Esophagus (tissue), 2 donors: ENCODE measurements around the gene ACKR2. TPM values are rescaled to one million over a fixed set of nuclear protein-coding genes. Genes with fewer than 3 reads are reported as not detected.
A peak's percentile ranks its signal among the peaks of the same experiment; 100 is the strongest.

ENCODE experiments used
- H3K27ac ChIP-seq, 2 donors: one replicate each; pipeline ENCODE4 v1.5.1; 2013; ENCODE audit warnings: low read depth in 2 of 2, mild to moderate bottlenecking in 2 of 2, inconsistent platforms in 1 of 2, low read length in 1 of 2, moderate library complexity in 1 of 2
- H3K27me3 ChIP-seq, 2 donors: one replicate each; pipeline ENCODE4 v1.6.1; 2013; ENCODE audit warnings: low read length in 2 of 2, control low read depth in 1 of 2, mild to moderate bottlenecking in 1 of 2; ENCODE audit not compliant: insufficient read depth in 2 of 2, control insufficient read depth in 1 of 2
- H3K36me3 ChIP-seq, 2 donors: one replicate each; pipeline ENCODE4 v1.6.1; 2013; ENCODE audit warnings: low read length in 1 of 2; ENCODE audit not compliant: control insufficient read depth in 2 of 2, insufficient read depth in 2 of 2
- H3K4me1 ChIP-seq, 2 donors: one replicate each; pipeline ENCODE4 v1.6.1; 2013; ENCODE audit warnings: low read length in 1 of 2; ENCODE audit not compliant: control insufficient read depth in 2 of 2, insufficient read depth in 2 of 2
- H3K4me3 ChIP-seq, 2 donors: one replicate each; pipeline ENCODE4 v1.5.1; 2013; ENCODE audit warnings: low read length in 2 of 2, mild to moderate bottlenecking in 2 of 2, low read depth in 1 of 2, moderate library complexity in 1 of 2
- H3K9me3 ChIP-seq, 2 donors: one replicate each; pipeline ENCODE4 v1.6.1; 2013; ENCODE audit warnings: mild to moderate bottlenecking in 2 of 2, low read depth in 1 of 2, low read length in 1 of 2, moderate library complexity in 1 of 2; ENCODE audit not compliant: control insufficient read depth in 2 of 2, insufficient read depth in 1 of 2
- WGBS, 2 donors: extraction: QIAGEN DNeasy Blood & Tissue Kit; methylation state at CpG; one replicate each; pipeline ENCODE4 v1.1.7; 2013; 5-methylcytosine and 5-hydroxymethylcytosine counted together
- polyA plus RNA-seq, 2 donors: library from polyadenylated mRNA; stranded (reverse); fragments of 200-250 nt; gene quantifications; one replicate each; pipeline ENCODE4 v1.2.3, GENCODE V29; 2013
- donor health status: healthy with polysubstance abuse.
- donor health status: Bipolar disorder and iron deficiency.

Gene ACKR2
- polyA plus RNA-seq, 2 donors = 0.75 to 0.88 TPM

DNA sequence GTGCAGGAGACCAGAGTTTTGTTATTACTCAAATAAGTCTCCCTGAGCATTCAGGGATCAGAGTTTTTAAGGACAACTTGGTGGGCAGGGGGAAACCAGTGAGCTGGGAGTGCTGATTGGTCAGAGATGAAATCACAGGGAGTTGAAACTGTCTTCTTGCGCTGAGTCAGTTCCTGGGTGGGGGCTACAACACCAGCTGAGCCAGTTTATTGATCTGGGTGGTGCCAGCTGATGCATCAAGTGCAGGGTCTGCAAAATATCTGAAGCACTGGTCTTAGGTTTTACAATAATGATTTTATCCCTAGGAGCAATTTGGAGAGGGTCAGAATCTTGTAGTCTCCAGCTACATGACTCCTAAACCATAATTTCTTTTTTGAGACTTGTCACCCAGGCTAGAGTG lies 82.9 kb downstream of the ACKR2 start:
- Histone ChIP-seq H3K27ac (no peak overlapping the region), H3K9me3 (no peaks in the 10 kb centered on the region), H3K4me1 (no peaks in the 10 kb centered on the region), H3K27me3 (no peaks in the 10 kb centered on the region), H3K4me3 (no peak overlapping the region), H3K36me3 (no peaks in the 10 kb centered on the region)
- WGBS, 2 donors = 80 to 86% methylated on average over 1 of the region's 1 CpG

DNA sequence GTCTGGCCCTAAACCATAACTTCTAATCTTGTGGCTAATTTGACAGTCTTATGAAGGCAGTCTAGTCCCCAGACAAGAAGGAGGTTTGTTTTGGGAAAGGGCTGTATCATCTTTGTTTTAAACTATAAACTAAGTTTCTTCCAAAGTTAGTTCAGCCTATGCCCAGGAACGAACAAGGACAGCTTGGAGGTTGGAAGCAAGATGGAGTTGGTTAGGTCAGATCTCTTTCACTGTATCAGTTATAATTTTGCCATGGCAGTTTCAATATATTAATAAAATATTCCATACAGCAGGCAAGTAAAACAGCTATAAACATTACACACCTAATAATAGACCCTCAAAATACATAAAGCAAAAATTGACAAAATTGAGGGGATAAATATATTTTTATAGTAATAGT lies 83.6 kb downstream of the ACKR2 start:
- H3K4me3 ChIP-seq = no peak overlapping the region
- WGBS, 2 donors = 90 to 91% methylated on average over 1 of the region's 1 CpG

DNA sequence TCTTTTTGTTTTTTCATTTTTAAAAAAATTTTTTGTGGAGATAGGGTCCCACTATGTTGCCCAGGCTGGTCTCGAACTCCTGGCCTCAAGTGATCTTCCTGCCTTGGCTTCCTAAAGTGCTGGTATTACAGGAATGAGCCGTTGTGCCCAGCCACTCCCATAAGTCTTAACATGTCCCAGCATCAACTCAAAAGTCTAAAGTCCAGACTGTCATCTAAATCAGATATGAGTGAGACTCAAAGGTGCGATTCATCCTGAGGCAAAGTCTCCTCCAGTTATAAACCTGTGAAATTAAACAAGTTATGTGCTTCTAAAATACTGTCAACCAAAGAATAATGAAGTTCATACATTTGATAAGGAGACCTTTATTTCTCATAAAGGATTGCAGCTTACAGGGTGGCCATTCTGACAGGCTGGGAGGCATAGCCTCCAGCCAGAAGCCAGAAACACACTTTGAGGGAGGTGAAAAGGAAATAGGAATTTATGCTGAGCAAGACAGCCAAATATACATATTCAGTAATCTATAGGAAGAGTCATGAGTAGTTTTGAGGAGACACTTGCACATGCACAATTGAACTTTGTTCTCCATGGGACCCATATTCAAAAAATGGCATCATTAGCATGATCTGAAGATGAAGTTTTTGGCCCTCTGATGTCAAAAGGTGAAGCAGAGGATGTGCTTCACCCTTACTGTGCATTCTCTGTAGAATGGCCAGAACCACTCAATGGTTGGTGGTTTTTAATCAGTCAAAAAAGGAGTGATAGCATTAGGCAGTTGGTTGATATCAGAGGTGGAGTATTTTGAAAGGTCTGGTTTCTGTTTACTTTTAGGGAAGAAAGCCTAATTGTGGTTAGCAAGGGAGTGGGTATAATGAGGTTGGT lies 85.7 kb downstream of the ACKR2 start:
- no peaks in the 10 kb centered on the region for H3K36me3 ChIP-seq
- H3K27ac ChIP-seq = no peak overlapping the region
- H3K27me3 ChIP-seq = no peaks in the 10 kb centered on the region
- no peaks in the 10 kb centered on the region for H3K9me3 ChIP-seq
- H3K4me3 ChIP-seq = no peak overlapping the region
- peaks cover 0 to 2% of the 10 kb centered on the region in 2 donors for H3K4me1 ChIP-seq
- 55 to 66% methylated on average over 3 of the region's 3 CpGs for WGBS, 2 donors

More for the DNA sequence above, 83.6 kb downstream of the ACKR2 start:
- Histone ChIP-seq H3K9me3 (no peaks in the 10 kb centered on the region), H3K36me3 (no peaks in the 10 kb centered on the region), H3K4me1 (no peaks in the 10 kb centered on the region), H3K27me3 (no peaks in the 10 kb centered on the region), H3K27ac (no peak overlapping the region)

DNA sequence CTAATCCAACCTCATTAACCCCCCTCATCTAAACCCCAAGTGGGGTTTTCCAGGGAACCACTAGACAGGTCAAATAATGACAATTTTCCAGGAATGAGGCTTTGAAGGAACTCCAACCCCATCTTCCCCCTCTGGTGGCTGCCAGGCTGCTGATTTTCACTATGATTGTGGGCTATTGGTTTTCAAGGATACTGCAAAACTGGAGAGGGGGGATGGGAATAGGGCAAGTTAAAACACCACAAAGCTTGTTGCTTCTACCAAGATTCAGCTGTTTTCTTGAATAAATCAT lies 86.3 kb downstream of the ACKR2 start:
- H3K9me3 ChIP-seq = no peaks in the 10 kb centered on the region

DNA sequence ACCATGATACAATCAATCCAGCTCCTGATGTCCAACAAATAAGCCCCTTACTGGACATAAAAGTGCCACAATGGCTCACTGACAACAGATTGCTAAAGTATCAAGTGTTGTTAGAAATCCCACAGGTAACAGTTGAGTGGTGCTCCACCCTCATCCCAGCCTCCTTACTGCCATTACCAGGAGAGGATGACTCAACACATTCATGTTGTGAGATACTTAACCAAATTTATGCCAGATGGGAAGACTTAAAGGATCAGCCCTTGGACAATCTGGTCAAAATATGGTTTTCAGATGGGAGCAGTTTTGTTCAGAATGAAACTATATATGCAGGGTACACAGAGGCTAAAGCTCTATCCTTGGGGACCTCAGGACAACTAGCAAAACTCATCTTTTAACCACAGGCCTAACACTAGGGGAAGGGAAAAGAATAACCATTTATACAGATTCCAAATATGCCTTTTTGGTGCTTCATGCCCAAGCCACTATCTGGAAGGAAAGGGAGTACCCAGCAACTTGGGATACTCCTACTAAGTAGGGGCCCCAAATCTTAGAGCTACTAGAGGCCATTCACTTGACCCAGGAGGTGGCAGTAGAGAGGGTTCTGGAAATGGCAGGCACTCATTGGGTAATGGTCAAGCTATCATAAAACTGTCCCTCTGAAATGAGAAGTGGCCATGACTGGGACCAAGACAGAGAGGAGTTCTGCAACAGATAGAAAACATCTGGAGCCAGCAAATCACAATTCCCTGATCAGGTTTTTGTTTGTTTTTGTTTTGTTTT lies 89.8 kb downstream of the ACKR2 start:
- Histone ChIP-seq H3K27me3 (no peaks in the 10 kb centered on the region), H3K27ac (peak overlapping the region; percentile 0 to 42), H3K9me3 (no peaks in the 10 kb centered on the region), H3K36me3 (no peaks in the 10 kb centered on the region), H3K4me1 (peaks cover 0 to 3% of the 10 kb centered on the region in 2 donors), H3K4me3 (no peak overlapping the region)

More for the DNA sequence above, 86.3 kb downstream of the ACKR2 start:
- H3K27me3 ChIP-seq = no peaks in the 10 kb centered on the region
- no peak overlapping the region for H3K4me3 ChIP-seq
- H3K27ac ChIP-seq = no peak overlapping the region
- H3K36me3 ChIP-seq = no peaks in the 10 kb centered on the region
- H3K4me1 ChIP-seq = peaks cover 0 to 3% of the 10 kb centered on the region in 2 donors

DNA sequence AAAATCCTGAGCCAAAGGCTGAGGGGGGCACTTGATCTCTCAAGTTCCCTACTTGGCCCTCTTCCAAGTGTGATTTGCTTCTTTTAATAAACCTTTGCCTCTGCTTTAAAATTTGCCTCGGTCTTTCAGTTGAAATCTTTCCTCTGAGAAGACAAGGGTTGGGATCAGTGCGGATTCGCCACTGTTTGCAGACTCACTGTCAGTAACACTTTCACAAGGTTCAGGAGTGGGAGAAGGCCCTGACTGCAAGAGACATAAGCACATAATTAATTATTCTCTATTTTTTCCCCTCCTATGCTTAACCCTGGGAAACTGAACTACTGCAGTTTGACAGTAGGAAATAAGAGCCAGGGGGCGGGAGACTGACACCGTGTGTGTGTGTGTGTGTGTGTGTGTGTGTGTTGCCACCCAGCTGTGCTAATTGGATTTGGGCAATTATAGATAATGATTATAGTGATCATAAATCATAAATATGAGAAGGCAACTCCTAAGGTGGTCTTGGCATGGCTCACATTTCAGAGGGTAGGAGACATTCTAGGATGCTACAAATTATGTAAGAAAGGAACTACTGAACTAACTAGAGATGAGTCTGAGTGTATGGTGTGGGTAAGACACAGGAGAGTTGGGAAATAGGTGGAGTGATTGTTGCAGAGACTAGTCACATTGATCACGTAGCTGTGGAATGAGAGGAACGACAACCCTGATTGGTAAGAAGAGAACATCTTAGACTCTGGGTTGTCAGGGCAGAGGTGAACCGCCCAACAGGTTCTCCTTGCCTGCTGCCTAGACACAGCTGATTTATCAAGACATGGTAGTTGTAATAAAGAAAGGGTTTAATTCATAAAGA lies 91.2 kb downstream of the ACKR2 start:
- Histone ChIP-seq H3K27ac (peak overlapping the region; percentile 74 to 86), H3K9me3 (no peaks in the 10 kb centered on the region), H3K36me3 (no peaks in the 10 kb centered on the region), H3K27me3 (no peaks in the 10 kb centered on the region), H3K4me1 (peaks cover 0 to 3% of the 10 kb centered on the region in 2 donors), H3K4me3 (peak overlapping the region in 1 of 2 donors; percentile 11)
- 71 to 73% methylated on average over 8 of the region's 8 CpGs for WGBS, 2 donors

DNA sequence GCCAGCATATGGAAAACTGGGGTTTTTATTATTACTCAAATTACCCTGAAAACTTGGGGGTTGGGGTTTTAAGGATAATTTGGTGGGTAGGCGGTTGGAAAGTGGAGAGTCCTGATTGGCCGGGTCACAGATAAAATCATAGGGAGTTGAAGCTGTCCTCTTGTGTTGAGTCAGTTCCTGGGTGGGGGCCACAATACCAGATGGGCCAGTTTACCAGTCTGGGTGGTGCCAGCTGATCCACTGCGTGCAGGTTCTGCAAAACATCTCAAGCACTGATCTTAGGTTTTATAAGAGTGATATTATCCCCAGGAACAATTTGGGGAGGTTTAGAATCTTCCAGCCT lies 91.8 kb downstream of the ACKR2 start:
- 57 to 68% methylated on average over 3 of the region's 3 CpGs for WGBS, 2 donors
- peak overlapping the region; percentile 46 to 53 for H3K27ac ChIP-seq

DNA sequence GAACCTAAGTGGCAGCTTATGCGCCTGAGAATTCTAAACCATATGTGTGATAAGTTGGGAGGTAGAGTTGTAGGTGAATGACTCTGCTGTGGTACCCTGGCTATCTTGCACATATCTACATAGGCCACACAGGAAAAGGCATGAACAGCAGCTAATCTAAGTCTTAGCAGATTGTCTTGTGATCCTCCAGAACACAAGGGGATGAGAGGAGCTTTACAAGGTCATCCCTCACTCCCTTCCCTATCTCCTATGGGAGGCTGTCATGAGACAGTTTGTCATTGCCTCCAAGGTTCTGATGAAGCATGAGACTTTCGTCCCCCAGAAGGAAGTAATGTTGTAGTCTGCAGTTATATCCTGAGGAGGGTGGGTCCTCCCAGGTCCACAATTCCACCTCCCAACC lies 93.0 kb downstream of the ACKR2 start:
- H3K27ac ChIP-seq = peak overlapping the region in 1 of 2 donors; percentile 40
- 89 to 95% methylated on average over 2 of the region's 2 CpGs for WGBS, 2 donors
- no peaks in the 10 kb centered on the region for H3K9me3 ChIP-seq
- peaks cover 0 to 9% of the 10 kb centered on the region in 2 donors for H3K4me1 ChIP-seq
- no peaks in the 10 kb centered on the region for H3K27me3 ChIP-seq
- H3K36me3 ChIP-seq = no peaks in the 10 kb centered on the region
- H3K4me3 ChIP-seq = no peak overlapping the region

More for the DNA sequence above, 91.8 kb downstream of the ACKR2 start:
- H3K27me3 ChIP-seq = no peaks in the 10 kb centered on the region
- H3K9me3 ChIP-seq = no peaks in the 10 kb centered on the region
- H3K4me1 ChIP-seq = peaks cover 0 to 3% of the 10 kb centered on the region in 2 donors
- no peak overlapping the region for H3K4me3 ChIP-seq
- no peaks in the 10 kb centered on the region for H3K36me3 ChIP-seq

DNA sequence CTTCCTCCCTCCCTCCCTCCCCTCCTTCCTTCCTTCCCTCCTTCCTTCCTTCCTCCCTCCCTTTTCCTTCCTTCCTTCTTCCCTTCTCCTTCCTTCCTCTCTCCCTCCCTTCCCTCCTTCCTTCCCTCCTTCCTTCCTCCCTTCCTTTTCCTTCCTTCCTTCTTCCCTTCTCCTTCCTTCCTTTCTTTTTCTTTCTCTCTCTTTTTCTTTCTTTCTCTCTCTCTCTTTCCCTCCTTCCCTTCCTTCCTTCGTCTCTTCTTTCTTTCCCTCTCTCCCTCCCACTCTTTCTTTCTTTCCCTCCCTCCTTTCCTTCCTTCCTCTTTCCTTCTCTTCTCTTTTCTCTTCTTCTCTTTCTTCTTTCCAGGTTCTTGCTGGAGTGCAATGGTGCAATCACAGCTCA lies 94.8 kb downstream of the ACKR2 start:
- Histone ChIP-seq H3K4me1 (peaks cover 0 to 10% of the 10 kb centered on the region in 2 donors), H3K27ac (no peak overlapping the region), H3K4me3 (no peak overlapping the region), H3K36me3 (no peaks in the 10 kb centered on the region), H3K9me3 (no peaks in the 10 kb centered on the region), H3K27me3 (no peaks in the 10 kb centered on the region)
- 92 to 100% methylated on average over 1 of the region's 1 CpG for WGBS, 2 donors
